IMR-90 (cell line): Measurements from ENCODE around the gene SLIT1. TPM values are rescaled to one million over a fixed set of nuclear protein-coding genes. Genes with fewer than 3 reads are reported as not detected.

ENCODE experiments used
- MAZ ChIP-seq: IDR thresholded peaks from 2 replicates; pipeline ENCODE4 v1.6.1; 2012; ENCODE audit warnings: low read depth, mild to moderate bottlenecking, low read length, improper control_type of control experiment, moderate library complexity, borderline replicate concordance
- polyA plus RNA-seq, 3 experiments: library from polyadenylated mRNA; depleted of rRNA; stranded (reverse); fragments of >200 nt; gene quantifications; 2 replicates each; pipeline ENCODE4 v1.2.3, GENCODE V29; 2012; ENCODE audit warnings: low replicate concordance in 1 of 3
- total RNA-seq: library from RNA; depleted of rRNA; stranded (reverse); fragments of >200 nt; gene quantifications from 2 replicates; pipeline ENCODE4 v1.2.3, GENCODE V29; 2012
- TF ChIP-seq, protein P1 (sequence below): conservative IDR thresholded peaks from 2 replicates; pipeline ENCODE4 v1.5.1; 2012; ENCODE audit warnings: mild to moderate bottlenecking, low read depth, low read length, improper control_type of control experiment

The SLIT1 gene
- total and polyA plus RNA-seq, 2 of the 4 experiments (the other 2 are of a cell fraction): under 0.01 TPM

DNA sequence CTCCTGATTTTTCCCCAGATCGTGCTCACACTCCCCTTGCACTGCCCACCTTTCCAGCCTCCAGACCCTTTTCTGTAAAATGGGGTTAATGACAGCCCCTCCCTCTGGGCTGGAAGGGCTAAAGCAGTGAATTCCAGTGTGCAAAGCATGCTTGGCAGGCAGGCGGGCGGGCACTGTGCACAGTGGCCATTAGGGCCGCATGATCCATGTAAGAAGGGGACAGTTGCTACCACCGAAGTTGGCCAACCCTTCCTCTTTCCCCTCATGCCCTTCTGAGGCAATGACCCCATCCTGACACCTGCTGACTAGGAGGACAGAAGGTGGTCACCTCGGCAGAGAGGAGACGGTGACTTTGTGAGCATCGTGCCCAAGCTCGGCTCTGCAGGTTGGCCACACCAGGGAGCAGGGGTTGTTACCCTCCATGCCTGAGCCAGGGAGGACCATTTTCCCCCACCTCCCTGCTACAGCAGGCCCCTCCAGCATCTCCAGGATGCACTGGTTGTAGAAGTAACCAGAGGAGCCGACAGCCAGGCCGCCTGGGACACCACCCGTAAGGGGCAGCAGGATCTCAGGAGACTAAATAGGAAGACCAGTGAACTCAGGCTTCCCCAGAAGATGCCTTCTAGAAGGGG is 166.4 kb downstream of the SLIT1 start (continued):
- TF ChIP-seq MAZ: no peak
- TF ChIP-seq, protein P1, sequence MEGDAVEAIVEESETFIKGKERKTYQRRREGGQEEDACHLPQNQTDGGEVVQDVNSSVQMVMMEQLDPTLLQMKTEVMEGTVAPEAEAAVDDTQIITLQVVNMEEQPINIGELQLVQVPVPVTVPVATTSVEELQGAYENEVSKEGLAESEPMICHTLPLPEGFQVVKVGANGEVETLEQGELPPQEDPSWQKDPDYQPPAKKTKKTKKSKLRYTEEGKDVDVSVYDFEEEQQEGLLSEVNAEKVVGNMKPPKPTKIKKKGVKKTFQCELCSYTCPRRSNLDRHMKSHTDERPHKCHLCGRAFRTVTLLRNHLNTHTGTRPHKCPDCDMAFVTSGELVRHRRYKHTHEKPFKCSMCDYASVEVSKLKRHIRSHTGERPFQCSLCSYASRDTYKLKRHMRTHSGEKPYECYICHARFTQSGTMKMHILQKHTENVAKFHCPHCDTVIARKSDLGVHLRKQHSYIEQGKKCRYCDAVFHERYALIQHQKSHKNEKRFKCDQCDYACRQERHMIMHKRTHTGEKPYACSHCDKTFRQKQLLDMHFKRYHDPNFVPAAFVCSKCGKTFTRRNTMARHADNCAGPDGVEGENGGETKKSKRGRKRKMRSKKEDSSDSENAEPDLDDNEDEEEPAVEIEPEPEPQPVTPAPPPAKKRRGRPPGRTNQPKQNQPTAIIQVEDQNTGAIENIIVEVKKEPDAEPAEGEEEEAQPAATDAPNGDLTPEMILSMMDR: no peak
